DND-41 (cell line): ENCODE data around the gene IRF4.

Experiments
- ATAC-seq: fragments of 200-7000 bp; cut with Tn5 transposase; 3 replicates; pipeline ENCODE4 v1.9.1; 2021; ENCODE audit warnings: low read depth; ENCODE audit not compliant: insufficient read depth
- DNase-seq: peaks from one replicate; pipeline ENCODE4 v3.0.0-alpha.2; 2020
- H2AFZ ChIP-seq: 2 replicates; pipeline ENCODE4 v1.6.0; 2012; ENCODE audit warnings: low read depth, low read length
- H3K27ac ChIP-seq: 2 replicates; pipeline ENCODE4 v1.5.1; 2012; ENCODE audit warnings: low read length, inconsistent platforms
- H3K27me3 ChIP-seq: fragments of 200-600 bp; sonication (generic); 2 replicates; pipeline ENCODE4 v1.6.0; 2012; ENCODE audit warnings: low read length, mild to moderate bottlenecking, inconsistent platforms; ENCODE audit not compliant: insufficient read depth, poor library complexity
- H3K36me3 ChIP-seq: 2 replicates; pipeline ENCODE4 v1.5.1; 2012; ENCODE audit warnings: low read length, inconsistent platforms; ENCODE audit not compliant: insufficient read depth
- H3K4me1 ChIP-seq: 2 replicates; pipeline ENCODE4 v1.5.1; 2012; ENCODE audit warnings: mild to moderate bottlenecking, low read length; ENCODE audit not compliant: insufficient read depth
- H3K4me2 ChIP-seq: 2 replicates; pipeline ENCODE4 v1.6.0; 2012; ENCODE audit warnings: mild to moderate bottlenecking, moderate library complexity, low read length, inconsistent platforms; ENCODE audit not compliant: insufficient read depth
- H3K4me3 ChIP-seq, 2 experiments: fragments of 200-600 bp in 1 of 2; shearing (Covaris generic) in 1 of 2; 2 replicates each; pipeline ENCODE4 v1.5.1; 2012 to 2016; ENCODE audit warnings: inconsistent platforms in 2 of 2, low read length in 2 of 2, mild to moderate bottlenecking in 2 of 2, low read depth in 1 of 2, moderate library complexity in 1 of 2
- H3K79me2 ChIP-seq: 2 replicates; pipeline ENCODE4 v1.6.0; 2012; ENCODE audit warnings: low read length, inconsistent platforms; ENCODE audit not compliant: insufficient read depth
- H3K9ac ChIP-seq: 2 replicates; pipeline ENCODE4 v1.6.0; 2012; ENCODE audit warnings: low read depth, mild to moderate bottlenecking, inconsistent platforms, low read length, moderate library complexity
- H3K9me3 ChIP-seq: 2 replicates; pipeline ENCODE4 v1.5.1; 2012; ENCODE audit warnings: low read length, moderate library complexity, mild to moderate bottlenecking, inconsistent platforms; ENCODE audit not compliant: insufficient read depth, severe bottlenecking
- H4K20me1 ChIP-seq: 2 replicates; pipeline ENCODE4 v1.6.0; 2012; ENCODE audit warnings: low read length; ENCODE audit not compliant: insufficient read depth
- CTCF ChIP-seq: IDR thresholded peaks from 2 replicates; pipeline ENCODE4 v1.5.1; 2012; ENCODE audit warnings: borderline replicate concordance, low read length, moderate library complexity, mild to moderate bottlenecking; ENCODE audit not compliant: poor library complexity, severe bottlenecking; ENCODE audit errors: extremely low read depth
- EZH2 ChIP-seq: IDR thresholded peaks from 3 replicates; pipeline ENCODE4 v1.6.1; 2012; ENCODE audit warnings: borderline replicate concordance, low read depth, mild to moderate bottlenecking, moderate library complexity, low read length, inconsistent platforms; ENCODE audit not compliant: severe bottlenecking

Gene IRF4

GRCh38 chr6:414447-414846 is 22.9 kb downstream of the IRF4 start:
- no peaks in the 10 kb centered on the region for H3K79me2 ChIP-seq
- no peak overlapping the region for H3K9ac ChIP-seq
- ATAC-seq (no peak), DNase-seq (no peak)
- H3K4me2 ChIP-seq, result no peak overlapping the region
- H2AFZ ChIP-seq, result no peak overlapping the region
- H4K20me1 ChIP-seq, result no peaks in the 10 kb centered on the region
- H3K4me3 ChIP-seq, result no peak overlapping the region
- no peak for TF ChIP-seq EZH2
- TF ChIP-seq CTCF, result no peak
- no peak overlapping the region for H3K27ac ChIP-seq
- H3K36me3 ChIP-seq, result no peaks in the 10 kb centered on the region
- H3K27me3 ChIP-seq, result peaks cover 5% of the 10 kb centered on the region
- H3K9me3 ChIP-seq, result peaks cover 7% of the 10 kb centered on the region
- H3K4me1 ChIP-seq, result no peaks in the 10 kb centered on the region

GRCh38 chr6:415087-415486 is 23.5 kb downstream of the IRF4 start:
- Histone ChIP-seq H3K4me2 (no peak overlapping the region), H3K9me3 (peaks cover 7% of the 10 kb centered on the region)

GRCh38 chr6:421211-421610 is 29.7 kb downstream of the IRF4 start:
- Histone ChIP-seq H3K36me3 (no peaks in the 10 kb centered on the region), H3K27me3 (no peaks in the 10 kb centered on the region), H3K4me3 (no peak overlapping the region), H3K4me2 (no peak overlapping the region), H4K20me1 (no peaks in the 10 kb centered on the region), H3K27ac (no peak overlapping the region), H3K79me2 (no peaks in the 10 kb centered on the region), H2AFZ (no peak overlapping the region), H3K9ac (no peak overlapping the region), H3K9me3 (no peaks in the 10 kb centered on the region), H3K4me1 (no peaks in the 10 kb centered on the region)
- DNase-seq (no peak), ATAC-seq (no peak)
- no peak for TF ChIP-seq EZH2
- TF ChIP-seq CTCF, result no peak

More at GRCh38 chr6:415087-415486, 23.5 kb downstream of the IRF4 start:
- ATAC-seq, result no peak
- Histone ChIP-seq H3K9ac (no peak overlapping the region), H3K4me1 (no peaks in the 10 kb centered on the region), H3K36me3 (no peaks in the 10 kb centered on the region), H3K27me3 (peaks cover 5% of the 10 kb centered on the region), H3K79me2 (no peaks in the 10 kb centered on the region), H3K4me3 (no peak overlapping the region), H2AFZ (no peak overlapping the region), H3K27ac (no peak overlapping the region), H4K20me1 (no peaks in the 10 kb centered on the region)
- no peak for DNase-seq
- no peak for TF ChIP-seq EZH2
- TF ChIP-seq CTCF, result no peak

GRCh38 chr6:422433-423054 is 31.0 kb downstream of the IRF4 start:
- H3K4me1 ChIP-seq, result no peaks in the 10 kb centered on the region
- H4K20me1 ChIP-seq, result no peaks in the 10 kb centered on the region
- no peaks in the 10 kb centered on the region for H3K27me3 ChIP-seq
- DNase-seq (no peak), ATAC-seq (no peak)
- no peaks in the 10 kb centered on the region for H3K36me3 ChIP-seq
- TF ChIP-seq CTCF, result no peak
- TF ChIP-seq EZH2, result no peak
- H3K9ac ChIP-seq, result no peak overlapping the region
- H3K4me2 ChIP-seq, result no peak overlapping the region
- no peak overlapping the region for H3K4me3 ChIP-seq
- no peaks in the 10 kb centered on the region for H3K79me2 ChIP-seq
- H2AFZ ChIP-seq, result no peak overlapping the region
- no peaks in the 10 kb centered on the region for H3K9me3 ChIP-seq
- H3K27ac ChIP-seq, result no peak overlapping the region
